Measurements from ENCODE around the gene RAB30.
A peak's percentile ranks its signal among the peaks of the same experiment; 100 is the strongest.

Gene RAB30

GRCh38 chr11:83057721-83058120, 14.0 kb downstream of the RAB30 start:
- H4K20me1 ChIP-seq (ENCODE audit: insufficient read depth) = no peaks in the 10 kb centered on the region
- H2AFZ ChIP-seq (ENCODE audit: low read depth) = no peak overlapping the region
- TF ChIP-seq CTCF (conservative IDR thresholded peaks at IDR 0.05; ENCODE audit: low read depth, low read length) = no peak
- H3K79me2 ChIP-seq (ENCODE audit: insufficient read depth, low read depth) = 0 out of 2 replicates have a peak, but pooled peaks cover 12% of the 10 kb centered on the region
- H3K4me1 ChIP-seq (ENCODE audit: low read depth, poor library complexity, severe bottlenecking) = peaks cover 61% of the 10 kb centered on the region
- no peaks in the 10 kb centered on the region for H3K27me3 ChIP-seq (ENCODE audit: insufficient read depth, low read depth)
- no peak overlapping the region for H3K27ac ChIP-seq
- no peak overlapping the region for H3K9ac ChIP-seq
- no peak overlapping the region for H3K4me2 ChIP-seq
- no peaks in the 10 kb centered on the region for H3K36me3 ChIP-seq (ENCODE audit: insufficient read depth)
- no peak overlapping the region for H3K4me3 ChIP-seq (IDR thresholded peaks at IDR 0.05; ENCODE audit: insufficient read depth, low read depth, low read length)

- no peak overlapping the region for H3K9ac ChIP-seq
- H3K79me2 ChIP-seq (ENCODE audit: insufficient read depth, low read depth) = 0 out of 2 replicates have a peak, but pooled peaks cover 12% of the 10 kb centered on the region
- no peak overlapping the region for H3K4me3 ChIP-seq (IDR thresholded peaks at IDR 0.05; ENCODE audit: insufficient read depth, low read depth, low read length)
- H4K20me1 ChIP-seq (ENCODE audit: insufficient read depth) = no peaks in the 10 kb centered on the region
- no peak overlapping the region for H2AFZ ChIP-seq (ENCODE audit: low read depth)
- no peaks in the 10 kb centered on the region for H3K27me3 ChIP-seq (ENCODE audit: insufficient read depth, low read depth)
- no peak overlapping the region for H3K27ac ChIP-seq
- H3K4me2 ChIP-seq = no peak overlapping the region
- H3K4me1 ChIP-seq (ENCODE audit: low read depth, poor library complexity, severe bottlenecking) = peaks cover 50% of the 10 kb centered on the region
- no peak for TF ChIP-seq CTCF (conservative IDR thresholded peaks at IDR 0.05; ENCODE audit: low read depth, low read length)
- no peaks in the 10 kb centered on the region for H3K36me3 ChIP-seq (ENCODE audit: insufficient read depth)
Measured at GRCh38 chr11:83056611-83057010, 15.1 kb downstream of the RAB30 start.

GRCh38 chr11:83056204-83056603, 15.5 kb downstream of the RAB30 start:
- H3K79me2 ChIP-seq (ENCODE audit: insufficient read depth, low read depth) = 0 out of 2 replicates have a peak, but pooled peaks cover 12% of the 10 kb centered on the region
- peaks cover 46% of the 10 kb centered on the region for H3K4me1 ChIP-seq (ENCODE audit: low read depth, poor library complexity, severe bottlenecking)
- H3K9ac ChIP-seq = no peak overlapping the region
- H3K36me3 ChIP-seq (ENCODE audit: insufficient read depth) = no peaks in the 10 kb centered on the region
- no peak overlapping the region for H3K4me3 ChIP-seq (IDR thresholded peaks at IDR 0.05; ENCODE audit: insufficient read depth, low read depth, low read length)
- TF ChIP-seq CTCF (conservative IDR thresholded peaks at IDR 0.05; ENCODE audit: low read depth, low read length) = no peak
- H4K20me1 ChIP-seq (ENCODE audit: insufficient read depth) = no peaks in the 10 kb centered on the region
- no peak overlapping the region for H2AFZ ChIP-seq (ENCODE audit: low read depth)
- H3K27ac ChIP-seq = no peak overlapping the region
- H3K27me3 ChIP-seq (ENCODE audit: insufficient read depth, low read depth) = no peaks in the 10 kb centered on the region
- no peak overlapping the region for H3K4me2 ChIP-seq

GRCh38 chr11:83054904-83055380, 16.8 kb downstream of the RAB30 start:
- Histone ChIP-seq H3K4me3 (IDR thresholded peaks at IDR 0.05; ENCODE audit: insufficient read depth, low read depth, low read length) (no peak overlapping the region), H3K4me1 (ENCODE audit: low read depth, poor library complexity, severe bottlenecking) (peaks cover 38% of the 10 kb centered on the region), H3K27ac (peak overlapping the region; percentile 14; the same call in 1 of the 2 replicates), H3K79me2 (ENCODE audit: insufficient read depth, low read depth) (0 out of 2 replicates have a peak, but pooled peaks cover 12% of the 10 kb centered on the region), H3K36me3 (ENCODE audit: insufficient read depth) (no peaks in the 10 kb centered on the region), H3K9ac (no peak overlapping the region), H3K4me2 (peak overlapping the region; percentile 53), H4K20me1 (ENCODE audit: insufficient read depth) (no peaks in the 10 kb centered on the region), H3K27me3 (ENCODE audit: insufficient read depth, low read depth) (no peaks in the 10 kb centered on the region), H2AFZ (ENCODE audit: low read depth) (no peak overlapping the region)
- no peak for TF ChIP-seq CTCF (conservative IDR thresholded peaks at IDR 0.05; ENCODE audit: low read depth, low read length)

Data from KMS-11 (cell line).